ENCODE results near the gene PLAGL1. TPM values are rescaled to one million over a fixed set of nuclear protein-coding genes. Genes with fewer than 3 reads are reported as not detected.
"Not testable (repeated sequence)": the region's sequence is repeated elsewhere in the genome, so short reads cannot be mapped to it uniquely, and the experiment has no call there.

The PLAGL1 gene
- total RNA-seq, 2 experiments from 2014 or later, result 10.0 to 11.7 TPM

- no peak for DNase-seq
- Mint-ChIP-seq H3K9me3 (no peaks in the 10 kb centered on the region), H3K27ac (no peak overlapping the region), H3K4me1 (ENCODE audit: low read depth) (peaks cover 14% of the 10 kb centered on the region), H3K4me3 (no peak overlapping the region), H3K36me3 (ENCODE audit: low read depth) (no peaks in the 10 kb centered on the region), H3K27me3 (ENCODE audit: low read depth) (no peaks in the 10 kb centered on the region)
- CTCF ChIA-PET, result interaction anchor here (1.0 to 1.4 kb wide), 4 partner anchors 21 to 95 kb away, joined by 3 to 5 read pairs (median 3); no protein-coding TSS in a partner anchor
- intact Hi-C loops (cut with micrococcal nuclease), result no loop called here
Observed at GRCh38 chr6:144033816-144034735, 26.0 kb upstream of the PLAGL1 start.

DNA sequence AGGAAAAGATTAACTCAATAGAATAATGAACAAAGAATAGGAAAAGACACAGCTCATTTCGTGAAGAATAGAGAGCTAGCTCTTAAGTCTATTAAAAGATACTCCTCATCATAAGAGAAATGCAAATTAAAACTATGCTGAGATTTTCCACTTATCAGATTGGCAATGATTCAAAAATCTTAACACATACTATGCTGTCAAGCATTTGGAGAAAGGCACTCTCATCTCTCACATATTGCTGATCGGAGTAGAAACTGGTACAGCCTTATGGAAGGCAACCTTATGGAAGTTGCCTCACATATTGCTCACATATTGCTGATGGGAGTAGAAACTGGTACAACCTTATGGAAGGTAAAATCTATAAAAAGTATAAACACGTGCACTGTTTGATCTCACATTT lies 21.4 kb upstream of the PLAGL1 start:
- Mint-ChIP-seq H3K9me3 (no peaks in the 10 kb centered on the region), H3K4me1 (ENCODE audit: low read depth) (no peaks in the 10 kb centered on the region), H3K4me3 (no peak overlapping the region), H3K36me3 (ENCODE audit: low read depth) (no peaks in the 10 kb centered on the region), H3K27ac (no peak overlapping the region), H3K27me3 (ENCODE audit: low read depth) (no peaks in the 10 kb centered on the region)
- CTCF ChIA-PET, result interaction anchor here (0.7 kb wide), 1 partner anchor 89 kb away, joined by 3 read pairs; no protein-coding TSS in a partner anchor
- intact Hi-C loops (cut with micrococcal nuclease), result no loop called here
- no peak for DNase-seq

- DNase-seq, result no peak
- H3K9me3 Mint-ChIP-seq, result no peaks in the 10 kb centered on the region
- CTCF ChIA-PET, result interaction anchor here (0.5 to 0.8 kb wide), 2 partner anchors 13 to 672 kb away, joined by 3 to 4 read pairs; no protein-coding TSS in a partner anchor
- no peaks in the 10 kb centered on the region for H3K27me3 Mint-ChIP-seq (ENCODE audit: low read depth)
- H3K4me3 Mint-ChIP-seq, result no peak overlapping the region
- no peak overlapping the region for H3K27ac Mint-ChIP-seq
- H3K36me3 Mint-ChIP-seq (ENCODE audit: low read depth), result no peaks in the 10 kb centered on the region
- intact Hi-C loops (cut with micrococcal nuclease), result no loop called here
- no peaks in the 10 kb centered on the region for H3K4me1 Mint-ChIP-seq (ENCODE audit: low read depth)
Observed at GRCh38 chr6:144027932-144028587, 20.0 kb upstream of the PLAGL1 start.

DNA sequence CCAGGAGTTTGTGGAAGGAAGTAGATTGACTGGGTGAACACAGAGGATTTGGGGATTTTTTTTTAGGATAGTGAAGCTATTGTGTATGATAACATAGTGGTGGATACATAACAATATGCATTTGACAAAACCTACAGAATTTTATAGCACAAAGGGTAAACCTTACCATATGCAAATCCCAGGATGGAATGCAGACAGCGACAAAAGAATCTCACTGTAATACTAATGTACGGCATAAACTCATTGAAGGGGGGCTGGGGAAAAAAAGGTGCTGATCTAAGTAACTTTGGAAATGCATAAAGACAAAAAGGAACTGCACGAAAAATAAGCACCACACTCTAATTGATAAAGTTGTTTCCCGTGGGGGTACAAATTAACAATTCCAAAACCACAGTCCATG lies 15.2 kb upstream of the PLAGL1 start:
- no peaks in the 10 kb centered on the region for H3K36me3 Mint-ChIP-seq (ENCODE audit: low read depth)
- CTCF ChIA-PET, result interaction anchor here (1.2 to 2.8 kb wide), 3 partner anchors 10 to 448 kb away, joined by 6 to 22 read pairs (median 8); no protein-coding TSS in a partner anchor
- H3K27ac Mint-ChIP-seq, result no peak overlapping the region
- no peaks in the 10 kb centered on the region for H3K27me3 Mint-ChIP-seq (ENCODE audit: low read depth)
- H3K4me3 Mint-ChIP-seq, result no peak overlapping the region
- H3K4me1 Mint-ChIP-seq (ENCODE audit: low read depth), result peaks cover 2% of the 10 kb centered on the region
- no peaks in the 10 kb centered on the region for H3K9me3 Mint-ChIP-seq
- DNase-seq, result no peak
- intact Hi-C loops (cut with micrococcal nuclease), result no loop called here

DNA sequence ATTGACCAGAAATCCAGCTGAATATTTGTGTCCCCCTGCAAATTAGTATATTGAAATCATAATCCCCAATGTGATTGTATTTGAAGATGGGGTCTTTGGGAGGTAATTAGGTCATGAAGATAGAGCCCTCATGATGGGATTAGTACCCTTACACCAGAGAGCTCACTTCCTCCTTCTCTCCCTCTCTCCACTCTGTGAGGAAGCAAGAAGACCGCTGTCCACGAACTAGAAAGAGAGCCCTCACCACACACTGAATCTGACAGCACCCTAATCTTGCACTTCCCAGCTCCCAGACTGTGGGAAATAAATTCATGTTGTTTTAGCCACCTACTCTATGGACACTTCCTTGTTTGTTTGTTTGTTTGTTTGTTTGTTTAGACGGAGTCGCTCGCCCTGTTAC lies 11.9 kb upstream of the PLAGL1 start:
- CTCF ChIA-PET, result interaction anchor here (1.1 to 1.7 kb wide), 3 partner anchors 76 to 445 kb away, joined by 3 to 7 read pairs (median 6); no protein-coding TSS in a partner anchor
- H3K27me3 Mint-ChIP-seq (ENCODE audit: low read depth), result no peaks in the 10 kb centered on the region
- H3K9me3 Mint-ChIP-seq, result no peaks in the 10 kb centered on the region
- H3K4me1 Mint-ChIP-seq (ENCODE audit: low read depth), result peaks cover 2% of the 10 kb centered on the region
- H3K4me3 Mint-ChIP-seq, result no peak overlapping the region
- intact Hi-C loops (cut with micrococcal nuclease), result loop anchor here (10.0 kb wide), 1 partner anchor 1325 kb away; no protein-coding TSS in a partner anchor
- H3K36me3 Mint-ChIP-seq (ENCODE audit: low read depth), result no peaks in the 10 kb centered on the region
- no peak overlapping the region for H3K27ac Mint-ChIP-seq
- no peak for DNase-seq

- H3K9me3 Mint-ChIP-seq, result no peaks in the 10 kb centered on the region
- no peak for DNase-seq
- intact Hi-C loops (cut with micrococcal nuclease), result loop anchor here (10.0 kb wide), 1 partner anchor 1323 kb away; no protein-coding TSS in a partner anchor
- CTCF ChIA-PET, result no interaction called here
- no peak overlapping the region for H3K27ac Mint-ChIP-seq
- no peaks in the 10 kb centered on the region for H3K27me3 Mint-ChIP-seq (ENCODE audit: low read depth)
- no peak overlapping the region for H3K4me3 Mint-ChIP-seq
- no peaks in the 10 kb centered on the region for H3K36me3 Mint-ChIP-seq (ENCODE audit: low read depth)
- H3K4me1 Mint-ChIP-seq (ENCODE audit: low read depth), result no peaks in the 10 kb centered on the region
Observed at GRCh38 chr6:144017166-144018094, 9.4 kb upstream of the PLAGL1 start.

DNA sequence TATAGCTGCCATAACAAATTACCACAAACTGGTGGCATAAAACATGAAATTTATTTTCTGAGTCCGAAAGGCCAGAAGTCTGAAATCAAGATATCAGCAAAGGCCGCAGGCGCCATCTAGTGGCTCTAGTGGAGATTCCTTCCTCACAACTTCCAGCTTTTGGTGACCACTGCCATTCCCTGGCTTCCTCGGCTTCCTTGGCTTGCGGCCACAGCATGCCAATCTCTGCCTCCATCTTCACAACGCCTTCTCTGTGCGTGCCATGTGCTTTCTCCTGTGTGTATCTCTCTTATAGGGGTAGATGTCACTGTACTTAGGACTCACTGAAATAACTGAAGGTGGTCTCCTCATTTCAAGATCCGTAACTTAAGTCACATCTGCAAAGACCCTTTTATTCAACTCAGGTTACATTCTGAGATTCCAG lies 5.4 kb upstream of the PLAGL1 start:
- peaks cover 2% of the 10 kb centered on the region for H3K4me1 Mint-ChIP-seq (ENCODE audit: low read depth)
- no peak overlapping the region for H3K27ac Mint-ChIP-seq
- CTCF ChIA-PET, result interaction anchor here (0.6 to 5.4 kb wide), 25 partner anchors 10 to 478 kb away, joined by 3 to 124 read pairs (median 4); partner anchors contain the start of genes LTV1 and SF3B5
- no peak overlapping the region for H3K4me3 Mint-ChIP-seq
- intact Hi-C loops (cut with micrococcal nuclease), result loop anchor here (1.0 to 10.0 kb wide), 6 partner anchors 73 to 1539 kb away; no protein-coding TSS in a partner anchor
- DNase-seq, result peak; percentile 78
- H3K27me3 Mint-ChIP-seq (ENCODE audit: low read depth), result peaks cover 10% of the 10 kb centered on the region
- H3K36me3 Mint-ChIP-seq (ENCODE audit: low read depth), result no peaks in the 10 kb centered on the region
- H3K9me3 Mint-ChIP-seq, result no peaks in the 10 kb centered on the region

DNA sequence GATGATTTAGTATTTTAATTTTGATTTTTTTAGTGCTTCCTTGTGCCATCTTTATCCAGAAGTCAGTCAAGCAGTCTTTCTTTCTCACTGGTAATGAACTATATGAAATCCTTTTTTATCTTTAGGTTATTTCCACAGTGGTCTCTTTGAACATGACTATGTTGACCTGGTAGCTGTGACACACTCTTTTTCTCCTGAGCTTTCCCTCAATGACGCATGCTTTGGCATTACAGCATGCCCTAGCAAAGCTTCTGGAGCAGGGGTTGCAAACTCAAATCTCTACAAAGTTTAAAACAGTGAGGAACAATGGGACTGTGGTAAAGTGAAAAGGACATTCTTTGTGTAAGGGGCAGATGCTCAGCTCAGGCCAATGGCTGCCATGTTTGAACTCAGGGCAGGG lies 4.5 kb upstream of the PLAGL1 start:
- no peaks in the 10 kb centered on the region for H3K9me3 Mint-ChIP-seq
- CTCF ChIA-PET, result interaction anchor here (0.5 to 5.4 kb wide), 19 partner anchors 11 to 1538 kb away, joined by 3 to 124 read pairs (median 5); partner anchors contain the start of gene SF3B5
- no peaks in the 10 kb centered on the region for H3K36me3 Mint-ChIP-seq (ENCODE audit: low read depth)
- peaks cover 10% of the 10 kb centered on the region for H3K27me3 Mint-ChIP-seq (ENCODE audit: low read depth)
- no peak overlapping the region for H3K4me3 Mint-ChIP-seq
- intact Hi-C loops (cut with micrococcal nuclease), result loop anchor here (10.0 kb wide), 1 partner anchor 1318 kb away; no protein-coding TSS in a partner anchor
- peaks cover 2% of the 10 kb centered on the region for H3K4me1 Mint-ChIP-seq (ENCODE audit: low read depth)
- no peak for DNase-seq
- H3K27ac Mint-ChIP-seq, result no peak overlapping the region

DNA sequence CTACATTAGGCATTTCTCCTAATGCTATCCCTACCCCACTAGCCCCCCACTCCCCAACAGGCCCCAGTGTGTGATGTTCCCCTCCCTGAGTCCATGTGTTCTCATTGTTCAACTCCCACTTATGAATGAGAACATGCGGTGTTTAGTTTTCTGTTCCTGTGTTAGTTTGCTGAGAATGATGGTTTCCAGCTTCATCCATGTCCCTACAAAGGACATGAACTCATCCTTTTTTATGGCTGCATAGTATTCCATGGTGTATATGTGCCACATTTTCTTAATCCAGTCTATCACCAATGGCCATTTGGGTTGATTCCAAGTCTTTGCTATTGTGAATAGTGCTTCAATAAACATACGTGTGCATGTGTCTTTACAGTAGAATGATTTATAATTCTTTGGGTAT lies 1.6 kb upstream of the PLAGL1 start:
- CTCF ChIA-PET; H3K27ac Mint-ChIP-seq; H3K36me3 Mint-ChIP-seq (ENCODE audit: low read depth); H3K9me3 Mint-ChIP-seq; H3K4me3 Mint-ChIP-seq; H3K4me1 Mint-ChIP-seq (ENCODE audit: low read depth); DNase-seq: not testable (repeated sequence)
- H3K27me3 Mint-ChIP-seq (ENCODE audit: low read depth), result peaks cover 15% of the 10 kb centered on the region
- intact Hi-C loops (cut with micrococcal nuclease), result loop anchor here (10.0 kb wide), 1 partner anchor 1315 kb away; no protein-coding TSS in a partner anchor

GRCh38 chr6:144008846-144009245 lies 787 bp upstream of the PLAGL1 start:
- CTCF ChIA-PET, result interaction anchor here (0.8 to 1.4 kb wide), 3 partner anchors 38 to 69 kb away, joined by 3 to 5 read pairs (median 3); no protein-coding TSS in a partner anchor
- H3K4me3 Mint-ChIP-seq, result peak overlapping the region; percentile 47
- DNase-seq, result no peak
- no peak overlapping the region for H3K27ac Mint-ChIP-seq
- intact Hi-C loops (cut with micrococcal nuclease), result no loop called here
- no peaks in the 10 kb centered on the region for H3K36me3 Mint-ChIP-seq (ENCODE audit: low read depth)
- H3K27me3 Mint-ChIP-seq (ENCODE audit: low read depth), result peaks cover 15% of the 10 kb centered on the region
- no peaks in the 10 kb centered on the region for H3K9me3 Mint-ChIP-seq
- H3K4me1 Mint-ChIP-seq (ENCODE audit: low read depth), result peaks cover 8% of the 10 kb centered on the region

GRCh38 chr6:144007478-144008119 lies 460 bp downstream of the PLAGL1 start:
- H3K27me3 Mint-ChIP-seq (ENCODE audit: low read depth), result peaks cover 15% of the 10 kb centered on the region
- peak; percentile 5 for DNase-seq
- H3K9me3 Mint-ChIP-seq, result no peaks in the 10 kb centered on the region
- H3K4me1 Mint-ChIP-seq (ENCODE audit: low read depth), result peaks cover 8% of the 10 kb centered on the region
- no peaks in the 10 kb centered on the region for H3K36me3 Mint-ChIP-seq (ENCODE audit: low read depth)
- peak overlapping the region; percentile 67 for H3K4me3 Mint-ChIP-seq
- CTCF ChIA-PET, result no interaction called here
- no peak overlapping the region for H3K27ac Mint-ChIP-seq
- intact Hi-C loops (cut with micrococcal nuclease), result no loop called here

All from activated naive CD4-positive, alpha-beta T cell treated with anti-CD3 and anti-CD28 coated beads for 36 hours (primary cell).